NOMO-1 treated with DMSO at 0.1 percent for 48 hours (cell line): ENCODE results near the gene TRPV5.
"Not testable (repeated sequence)": the region's sequence is repeated elsewhere in the genome, so short reads cannot be mapped to it uniquely, and the experiment has no call there.

Source experiments
- DNase-seq: peaks from one replicate; lab custom pipeline; 2025; ENCODE audit not compliant: unreplicated experiment; lab: John Stamatoyannopoulos, UW

TRPV5 gene

GRCh38 chr7:142933624-142934023 lies at the start of gene TRPV5:
Gene TRPV5 (minus strand): TSS chr7:142933746. CDS start chr7:142933459, 287 bp downstream.
- DNase-seq: no peak

GRCh38 chr7:142978402-142978801 lies 44.9 kb upstream of the TRPV5 start:
- not testable (repeated sequence) for DNase-seq

GRCh38 chr7:142974626-142975025 lies 41.1 kb upstream of the TRPV5 start:
- DNase-seq: no peak

DNA sequence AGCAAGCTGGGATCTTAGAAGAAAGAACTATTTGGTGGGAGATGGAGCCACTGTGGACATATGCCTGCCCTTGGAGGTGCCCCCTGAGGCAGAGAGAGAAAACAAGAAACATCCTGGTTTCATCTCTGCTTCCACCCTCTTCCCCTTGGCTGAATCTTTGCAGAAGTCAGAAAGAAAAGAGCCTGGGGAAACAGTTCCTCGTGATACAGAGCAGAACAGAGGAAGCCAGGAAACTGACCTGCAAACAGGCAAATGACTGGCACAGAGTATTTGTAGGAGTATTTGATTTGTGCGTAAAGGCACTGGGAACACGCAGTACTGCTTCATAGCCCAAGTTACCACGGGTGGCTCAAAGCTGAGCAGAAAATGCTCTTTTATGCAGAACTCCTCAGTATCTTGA lies 35.6 kb upstream of the TRPV5 start:
- no peak for DNase-seq

DNA sequence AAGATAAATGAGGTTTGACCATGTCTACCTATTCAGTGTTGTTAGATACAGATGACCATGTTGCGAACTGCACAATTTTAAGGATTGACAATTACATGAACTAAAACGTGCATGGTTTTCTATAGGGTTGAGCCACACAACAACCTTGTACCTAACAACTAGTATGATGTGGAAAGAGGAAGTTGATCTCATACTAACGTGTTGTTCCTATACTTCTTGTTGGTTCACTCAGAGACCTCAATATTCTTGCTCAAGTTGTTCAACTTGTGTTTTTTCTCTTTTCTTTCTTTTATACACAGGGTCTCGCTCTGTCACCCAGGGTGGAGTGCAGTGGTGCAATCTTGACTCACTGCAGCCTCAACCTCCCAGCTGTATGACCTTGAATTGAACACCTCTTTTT lies 34.7 kb upstream of the TRPV5 start:
- DNase-seq: peak; percentile 26

DNA sequence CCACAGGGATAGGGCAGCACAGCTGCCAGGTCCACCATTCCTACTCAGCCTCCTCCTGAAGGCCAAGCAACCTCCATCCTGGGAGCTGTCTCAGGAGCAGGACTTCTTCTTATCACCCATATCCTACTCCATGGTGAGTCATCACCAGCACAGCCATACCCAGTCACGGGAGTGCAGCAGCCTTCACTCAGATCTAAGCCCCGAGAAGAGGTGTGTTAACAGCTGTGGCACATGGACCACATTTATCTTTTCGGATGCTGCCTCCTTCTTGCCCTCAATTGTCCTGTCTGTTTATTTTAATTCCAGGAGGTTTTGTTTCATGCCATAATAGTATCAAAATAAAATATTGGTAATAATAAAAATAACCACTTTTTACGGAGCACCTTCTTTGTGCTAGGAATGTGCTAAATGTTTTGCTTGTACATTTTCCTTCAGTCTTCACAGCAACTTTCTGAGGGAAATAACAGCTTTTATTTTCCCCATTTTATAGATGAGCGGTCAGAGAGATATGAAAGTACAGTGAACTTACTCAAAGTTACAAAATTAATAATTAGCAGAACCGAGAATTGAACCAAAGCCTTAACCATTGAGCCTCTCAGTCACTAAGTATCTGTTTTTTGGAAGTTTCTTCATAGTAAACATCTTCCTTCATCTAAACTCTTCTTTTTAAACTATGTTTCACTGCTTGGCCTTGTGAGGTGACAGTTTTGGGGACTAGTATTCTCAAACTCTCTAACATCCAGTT lies 31.1 kb upstream of the TRPV5 start:
- no peak for DNase-seq

DNA sequence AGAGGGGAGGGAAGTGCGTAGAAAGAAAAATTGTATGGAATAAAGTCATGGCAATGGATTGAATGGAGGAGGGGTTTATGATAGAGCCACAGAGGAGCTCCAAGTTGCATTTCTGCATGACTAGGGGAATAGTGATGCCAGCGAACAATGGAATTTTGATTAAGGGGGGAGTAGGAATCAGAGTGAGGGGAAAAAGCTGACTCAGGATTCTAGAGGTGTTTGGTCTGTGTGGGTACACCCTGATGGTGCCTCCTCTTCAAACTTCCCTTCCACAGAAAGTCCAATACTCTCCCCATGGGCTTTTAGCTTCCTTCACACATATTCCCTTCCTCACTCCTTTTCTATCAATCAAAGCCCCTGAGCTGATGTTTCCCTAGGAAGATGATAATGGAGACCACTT lies 30.4 kb upstream of the TRPV5 start:
- no peak for DNase-seq

- DNase-seq: no peak
Measured at GRCh38 chr7:142962991-142963390, 29.4 kb upstream of the TRPV5 start.

DNA sequence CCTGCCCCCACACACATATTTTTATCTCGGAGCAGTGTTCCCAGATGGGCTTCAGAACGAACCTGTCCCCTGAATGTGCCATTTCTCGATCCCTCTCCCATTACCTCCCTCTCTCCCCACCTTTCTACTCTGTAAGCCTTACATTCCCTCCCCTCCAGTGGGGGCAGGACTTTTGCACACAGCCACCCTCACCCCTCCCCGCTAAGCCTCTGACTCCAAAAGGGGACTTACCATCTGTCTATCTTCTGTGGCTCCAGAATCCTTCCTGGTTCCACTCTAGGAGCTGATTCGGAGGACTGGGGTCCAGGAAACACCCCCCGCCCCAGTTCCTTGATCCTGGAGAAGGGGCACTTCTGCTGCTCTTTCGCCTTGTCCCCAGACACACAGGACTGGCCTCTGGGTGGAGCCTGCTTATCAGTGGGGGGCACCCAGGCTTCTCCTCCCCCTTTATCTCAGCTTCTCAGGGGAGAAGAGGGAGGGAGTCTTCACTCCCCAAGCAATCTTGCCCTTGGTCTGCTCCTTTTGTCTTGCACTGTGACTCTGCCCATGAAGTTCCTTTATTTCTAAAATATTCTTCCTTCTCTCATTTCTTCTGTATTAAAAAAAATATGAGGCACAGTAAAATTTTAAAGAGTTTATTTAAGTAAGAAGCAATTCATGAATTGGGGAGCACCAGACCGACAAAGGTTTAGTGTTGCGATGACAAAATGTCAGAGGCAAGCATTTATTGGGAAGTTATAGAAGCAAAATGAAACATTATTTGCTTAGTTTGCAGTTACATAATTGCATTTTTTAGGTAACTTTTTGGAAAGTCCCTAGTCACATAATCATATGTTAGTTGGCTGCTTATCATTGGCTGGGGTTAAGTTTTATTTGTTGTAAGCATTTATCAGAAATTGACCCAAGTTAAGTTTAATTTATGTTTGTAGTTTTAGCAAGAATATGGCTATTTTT lies 28.7 kb upstream of the TRPV5 start, which contains the start of gene KEL:
KEL (minus strand) TSS at position 391 of the 954 bp plus-strand sequence; CDS start at position 234, 157 bp downstream.
- no peak for DNase-seq

DNA sequence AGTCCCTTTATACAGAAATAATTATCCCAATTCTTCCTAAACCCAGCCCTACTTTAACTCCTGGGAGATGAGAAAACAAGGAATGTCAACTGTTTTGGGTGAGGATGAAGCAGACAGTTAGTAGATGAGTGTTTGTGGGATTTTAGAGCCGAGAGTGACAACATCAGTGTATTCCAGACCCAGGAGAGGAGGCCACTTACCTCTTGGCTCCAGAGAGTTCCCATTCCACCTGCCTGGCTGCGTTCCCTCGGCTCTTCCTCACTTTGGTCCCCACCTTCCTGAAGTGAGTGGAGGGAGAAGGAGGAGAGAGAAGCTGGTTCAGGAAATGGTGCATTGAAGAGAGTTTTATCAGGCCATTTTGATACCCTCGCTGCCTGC lies 28.0 kb upstream of the TRPV5 start:
- DNase-seq: no peak

DNA sequence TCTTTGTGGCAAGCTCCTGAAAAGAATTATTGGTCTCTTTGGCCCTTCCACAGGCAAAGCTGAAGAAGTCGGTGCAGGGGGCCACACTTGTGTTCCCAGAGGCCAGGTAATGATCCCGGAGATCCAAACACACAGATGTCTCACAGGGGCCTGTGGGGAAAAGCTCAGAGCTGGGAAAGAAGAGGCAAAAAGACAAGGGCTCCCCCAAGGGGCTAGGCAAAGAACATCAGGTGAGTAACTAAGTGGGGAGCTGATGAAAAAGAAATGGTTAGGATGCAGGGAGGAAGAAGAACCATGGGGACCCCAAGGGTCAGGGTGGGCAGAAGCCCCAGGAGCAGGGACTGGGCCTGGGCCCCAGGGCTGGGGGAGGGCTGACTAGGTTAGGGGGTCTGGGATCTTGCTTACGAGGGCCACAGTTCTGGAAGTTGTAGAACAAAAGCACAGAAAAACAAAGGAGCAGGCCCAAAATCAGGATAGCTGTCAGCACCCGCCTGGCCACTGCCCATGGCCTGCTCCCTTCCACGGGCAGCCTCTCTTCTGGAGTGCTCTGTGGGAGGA lies 27.5 kb upstream of the TRPV5 start:
- no peak for DNase-seq

- DNase-seq: no peak
Measured at GRCh38 chr7:142959202-142959601, 25.7 kb upstream of the TRPV5 start.

- peak; percentile 29 for DNase-seq
Measured at GRCh38 chr7:142957723-142958122, 24.2 kb upstream of the TRPV5 start.

GRCh38 chr7:142956951-142957623 lies 23.5 kb upstream of the TRPV5 start:
- DNase-seq: peak; percentile 3

- peak; percentile 64 for DNase-seq
Measured at GRCh38 chr7:142954680-142955268, 21.2 kb upstream of the TRPV5 start.

DNA sequence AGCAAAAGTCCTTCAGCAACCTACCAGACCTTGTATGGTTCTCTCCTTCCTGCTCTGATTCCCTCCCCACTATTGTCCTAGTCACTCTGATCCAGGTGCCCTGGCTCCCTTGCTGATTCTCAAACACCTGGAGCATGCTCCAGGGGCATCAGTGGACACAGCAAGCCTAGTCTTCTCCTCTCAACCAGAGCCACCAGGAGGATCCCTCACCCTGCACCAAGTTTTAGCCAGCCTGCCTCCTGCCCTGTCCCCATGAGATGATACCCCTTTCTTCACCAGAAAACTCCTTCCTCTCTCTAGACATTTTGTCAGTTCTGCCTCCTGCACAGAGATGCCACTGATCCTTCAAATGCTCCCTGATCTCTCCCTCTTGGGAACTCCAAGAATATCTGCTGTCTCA lies 16.7 kb upstream of the TRPV5 start:
- no peak for DNase-seq

DNA sequence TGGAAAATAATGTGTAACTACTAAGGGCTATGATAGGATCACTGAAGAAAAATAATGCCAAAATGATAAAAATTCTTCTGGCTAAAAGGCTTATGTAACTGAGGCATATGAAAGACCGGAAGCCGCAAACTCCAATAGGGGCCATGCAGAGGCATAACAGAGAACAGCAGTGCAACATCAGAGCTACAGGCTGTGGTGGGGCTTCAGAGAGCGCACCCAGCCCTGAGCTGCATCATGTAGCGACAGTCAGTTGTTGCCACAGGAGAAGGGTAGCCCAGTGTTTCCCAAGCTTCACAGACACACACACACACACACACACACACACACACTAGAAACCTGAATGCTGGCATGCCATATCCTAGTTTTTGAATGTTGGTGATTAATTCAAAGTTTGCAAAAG lies 15.1 kb upstream of the TRPV5 start:
- DNase-seq: no peak

GRCh38 chr7:142945001-142945400 lies 11.5 kb upstream of the TRPV5 start:
- DNase-seq: no peak

- no peak for DNase-seq
Measured at GRCh38 chr7:142943706-142944268, 10.2 kb upstream of the TRPV5 start.

- no peak for DNase-seq
Measured at GRCh38 chr7:142942746-142943145, 9.2 kb upstream of the TRPV5 start.
